Right lobe of liver (tissue), 6 donors: Measurements from ENCODE around the gene MROH8. TPM values are rescaled to one million over a fixed set of nuclear protein-coding genes. Genes with fewer than 3 reads are reported as not detected.

Experiments used
- ATAC-seq, 4 donors: fragments of 200-7000 bp; cut with Tn5 transposase; one replicate each; pipeline ENCODE4 v1.9.1; 2020; ENCODE audit warnings: mild to moderate bottlenecking in 4 of 4, moderate library complexity in 4 of 4
- DNase-seq, 3 donors: peaks; one replicate each; pipeline ENCODE4 v3.0.0-alpha.2; 2020
- H3K27ac ChIP-seq, 3 donors: fragments of 200-600 bp; one replicate each; pipeline ENCODE4 v1.8.0; 2022
- H3K27me3 ChIP-seq, 2 donors: fragments of 200-600 bp; one replicate each; pipeline ENCODE4 v1.8.0; 2022
- H3K36me3 ChIP-seq, 4 donors: fragments of 200-600 bp; sonication (generic) in 1 of 4; one replicate each; pipeline versions ENCODE4 v1.5.1 to v1.8.0; 2017 to 2022; ENCODE audit warnings: control low read depth in 1 of 4
- H3K4me1 ChIP-seq, 4 donors: fragments of 200-600 bp; sonication (generic) in 1 of 4; one replicate each; pipeline versions ENCODE4 v1.5.1 to v1.8.0; 2017 to 2022; ENCODE audit warnings: control low read depth in 1 of 4
- H3K4me3 ChIP-seq, 3 donors: fragments of 200-600 bp; one replicate each; pipeline ENCODE4 v1.8.0; 2022
- H3K9me3 ChIP-seq, 4 donors: fragments of 200-600 bp; sonication (generic) in 1 of 4; one replicate each; pipeline versions ENCODE4 v1.5.1 to v1.8.0; 2017 to 2022; ENCODE audit warnings: control low read depth in 1 of 4
- CTCF ChIP-seq, 4 donors: fragments of 200-600 bp in 3 of 4; fragments of 450-650 bp in 1 of 4; IDR thresholded peaks; one replicate each; pipeline versions ENCODE4 v1.5.1 to v1.8.0; 2016 to 2022; ENCODE audit warnings: antibody characterized with exemption in 4 of 4, mild to moderate bottlenecking in 2 of 4
- POLR2A ChIP-seq: fragments of 450-650 bp; IDR thresholded peaks from one replicate; pipeline ENCODE4 v1.6.1; 2017; ENCODE audit warnings: antibody characterized with exemption, mild to moderate bottlenecking
- WGBS: methylation state at CpG from one replicate; pipeline ENCODE4 v1.1.6; 2018; ENCODE audit warnings: low coverage, low lambda C conversion rate; ENCODE audit not compliant: insufficient coverage; ENCODE audit errors: missing lambda C conversion rate; 5-methylcytosine and 5-hydroxymethylcytosine counted together
- intact Hi-C, 2 donors: fragments of 100-400 bp; cut with DNase I; formaldehyde crosslinking; loops; one replicate each; pipeline versions ENCODE4 v1.11.2 to v1.14.1; 2022
- total RNA-seq, 6 experiments: library from RNA; depleted of rRNA in 2 of 6; stranded (reverse); fragments of >200 nt in 2 of 6; fragmentation: NEBNext Ultra II Directional in 3 of 6; extraction: Animal tissue kit (Norgen Biotek cat#: 25700) in 3 of 6; gene quantifications; one replicate each; pipeline versions ENCODE4 v1.1.0 to v1.2.4, GENCODE V29; 2016 to 2023
- donor health status: DM: no; HTN: yes; CAD: no.
- donor health status: DM: no; HTN: no; CAD: no.
- donor health status: DM: no; HTN: no; CAD: no.
- donor health status: DM: no; HTN: yes; CAD: no.
- donor health status: DM: no; HTN: yes; CAD: no.

The MROH8 gene
- total RNA-seq, 6 experiments from 2014 or later: 1.1 to 5.2 (median 2.2) TPM

DNA sequence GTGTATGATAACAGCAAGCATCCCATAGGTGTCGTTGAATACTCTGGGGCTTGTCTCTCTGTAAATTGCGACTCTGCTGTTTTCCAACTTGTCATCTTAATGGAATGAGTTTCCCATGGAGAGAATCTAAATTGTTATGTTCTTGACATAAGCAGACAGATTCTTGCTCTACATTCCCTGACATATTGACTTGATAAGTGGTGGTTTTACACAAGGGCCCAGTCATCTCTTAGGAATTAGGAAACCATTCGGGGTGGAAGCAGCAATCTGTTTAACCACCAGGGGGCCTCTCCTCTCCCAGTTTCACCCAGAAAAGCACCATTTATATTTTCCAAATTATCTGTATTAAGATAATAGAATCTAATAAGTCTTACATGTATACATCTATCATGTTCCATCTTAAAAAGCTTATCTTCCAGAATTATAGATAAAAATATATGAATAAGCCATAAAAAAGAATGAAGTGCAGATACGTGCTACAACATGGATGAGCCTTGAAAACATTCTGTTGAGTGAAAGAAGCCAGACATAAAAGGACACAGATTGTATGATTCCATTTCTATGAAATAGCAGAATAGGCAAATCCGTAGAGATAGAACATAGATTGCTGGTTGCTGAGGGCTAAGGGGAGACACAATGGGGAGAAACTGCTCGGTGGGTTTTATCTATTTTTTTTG lies 23.1 kb upstream of the MROH8 start:
- peak; percentile 49 to 79 (median 78) for TF ChIP-seq CTCF (IDR thresholded peaks at IDR 0.05)
- TF ChIP-seq POLR2A: no peak
- intact Hi-C loops: no loop called here
- Histone ChIP-seq H3K4me1 (peaks cover 0 to 15% (median 0%) of the 10 kb centered on the region in 4 donors), H3K4me3 (no peak overlapping the region), H3K27ac (no peak overlapping the region), H3K9me3 (no peaks in the 10 kb centered on the region), H3K27me3 (no peaks in the 10 kb centered on the region), H3K36me3 (peaks cover 0 to 78% (median 31%) of the 10 kb centered on the region in 4 donors)
- WGBS: 73% methylated on average over 6 of the region's 6 CpGs
- peak; percentile 69 to 82 (median 70) for ATAC-seq
- DNase-seq: no peak

GRCh38 chr20:37201827-37202162 lies 22.4 kb upstream of the MROH8 start:
- Histone ChIP-seq H3K4me1 (peaks cover 0 to 15% (median 0%) of the 10 kb centered on the region in 4 donors), H3K27ac (no peak overlapping the region), H3K9me3 (no peaks in the 10 kb centered on the region), H3K27me3 (no peaks in the 10 kb centered on the region), H3K4me3 (no peak overlapping the region), H3K36me3 (peaks cover 0 to 72% (median 28%) of the 10 kb centered on the region in 4 donors)
- no peak for TF ChIP-seq POLR2A
- TF ChIP-seq CTCF (IDR thresholded peaks at IDR 0.05): no peak
- no peak for DNase-seq
- ATAC-seq: no peak
- WGBS: 89% methylated on average over 2 of the region's 2 CpGs
- intact Hi-C loops: no loop called here

- intact Hi-C loops: no loop called here
- H3K36me3 ChIP-seq: peaks cover 0 to 66% (median 26%) of the 10 kb centered on the region in 4 donors
- TF ChIP-seq CTCF (IDR thresholded peaks at IDR 0.05) (no peak), POLR2A (no peak)
- 85% methylated on average over 10 of the region's 13 CpGs for WGBS
- H3K4me1 ChIP-seq: peaks cover 0 to 15% (median 0%) of the 10 kb centered on the region in 4 donors
- ATAC-seq: no peak
- DNase-seq: no peak
- H3K9me3 ChIP-seq: no peaks in the 10 kb centered on the region
- H3K27ac ChIP-seq: no peak overlapping the region
- no peak overlapping the region for H3K4me3 ChIP-seq
- no peaks in the 10 kb centered on the region for H3K27me3 ChIP-seq
These were observed 21.8 kb upstream of the MROH8 start for GRCh38 chr20:37200926-37201826.

DNA sequence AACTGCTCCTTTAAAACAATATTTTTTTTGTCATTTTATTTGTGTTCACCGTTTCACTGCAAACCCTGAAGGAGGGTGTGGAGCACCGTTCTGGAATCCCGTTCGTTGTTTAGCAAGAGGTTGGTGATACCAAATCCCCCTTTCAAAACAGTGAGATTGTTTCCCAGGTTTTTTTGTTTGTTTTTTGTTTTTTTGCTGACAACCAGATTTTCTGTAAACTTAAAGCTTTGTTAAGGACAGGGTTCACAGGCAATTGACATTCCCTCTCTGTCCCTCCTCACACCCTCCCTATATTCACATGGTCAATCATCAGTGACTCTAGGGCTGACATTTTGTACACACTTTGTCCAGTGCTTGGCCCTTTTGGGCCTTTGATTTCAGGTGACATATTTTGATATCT lies 21.0 kb upstream of the MROH8 start:
- Histone ChIP-seq H3K9me3 (no peaks in the 10 kb centered on the region), H3K27ac (no peak overlapping the region), H3K36me3 (peaks cover 0 to 58% (median 22%) of the 10 kb centered on the region in 4 donors), H3K4me1 (peaks cover 0 to 15% (median 0%) of the 10 kb centered on the region in 4 donors), H3K4me3 (no peak overlapping the region), H3K27me3 (no peaks in the 10 kb centered on the region)
- TF ChIP-seq POLR2A: no peak
- TF ChIP-seq CTCF (IDR thresholded peaks at IDR 0.05): no peak
- intact Hi-C loops: no loop called here
- 33% methylated on average over 4 of the region's 4 CpGs for WGBS
- no peak for DNase-seq
- ATAC-seq: no peak
